Astrocyte of the cerebellum (primary cell): ENCODE measurements around the gene SH2D2A.

ENCODE experiments used
- DNase-seq: peaks from one replicate; pipeline ENCODE4 v3.0.0-alpha.2; 2011; ENCODE audit warnings: low read depth
- H3K4me3 ChIP-seq: 2 replicates; pipeline ENCODE4 v1.5.1; 2011; ENCODE audit warnings: mild to moderate bottlenecking, low read depth, low read length, moderate library complexity
- in situ Hi-C: cut with HindIII; loops from 2 replicates; pipeline ENCODE4 v1.10.0; 2017; ENCODE audit warnings: low sequenced_read_pairs
- TF ChIP-seq, protein P1 (sequence below): IDR thresholded peaks from 2 replicates; pipeline ENCODE4 v1.5.1; 2012; ENCODE audit warnings: low read length, low read depth, moderate library complexity, mild to moderate bottlenecking; ENCODE audit errors: missing control alignments

SH2D2A gene

DNA sequence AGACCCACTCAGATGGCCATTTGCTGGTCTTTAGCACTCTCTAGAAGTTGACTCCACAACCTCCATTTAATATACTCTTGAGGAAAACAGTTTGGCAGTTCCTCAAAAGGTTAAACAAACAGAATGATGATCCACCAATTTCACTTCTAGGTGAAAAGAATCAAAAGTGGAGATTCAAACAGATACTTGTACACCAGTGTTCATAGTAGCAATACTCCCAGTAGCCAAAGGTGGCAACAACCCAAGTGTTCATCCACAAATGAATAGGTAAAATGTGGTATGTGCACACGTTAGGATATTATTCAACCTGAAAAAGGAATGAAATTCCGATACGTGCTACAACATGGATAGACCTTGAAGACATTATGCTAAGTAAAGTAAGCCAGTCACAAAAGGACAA is 43.0 kb downstream of the SH2D2A start:
- TF ChIP-seq, protein P1, sequence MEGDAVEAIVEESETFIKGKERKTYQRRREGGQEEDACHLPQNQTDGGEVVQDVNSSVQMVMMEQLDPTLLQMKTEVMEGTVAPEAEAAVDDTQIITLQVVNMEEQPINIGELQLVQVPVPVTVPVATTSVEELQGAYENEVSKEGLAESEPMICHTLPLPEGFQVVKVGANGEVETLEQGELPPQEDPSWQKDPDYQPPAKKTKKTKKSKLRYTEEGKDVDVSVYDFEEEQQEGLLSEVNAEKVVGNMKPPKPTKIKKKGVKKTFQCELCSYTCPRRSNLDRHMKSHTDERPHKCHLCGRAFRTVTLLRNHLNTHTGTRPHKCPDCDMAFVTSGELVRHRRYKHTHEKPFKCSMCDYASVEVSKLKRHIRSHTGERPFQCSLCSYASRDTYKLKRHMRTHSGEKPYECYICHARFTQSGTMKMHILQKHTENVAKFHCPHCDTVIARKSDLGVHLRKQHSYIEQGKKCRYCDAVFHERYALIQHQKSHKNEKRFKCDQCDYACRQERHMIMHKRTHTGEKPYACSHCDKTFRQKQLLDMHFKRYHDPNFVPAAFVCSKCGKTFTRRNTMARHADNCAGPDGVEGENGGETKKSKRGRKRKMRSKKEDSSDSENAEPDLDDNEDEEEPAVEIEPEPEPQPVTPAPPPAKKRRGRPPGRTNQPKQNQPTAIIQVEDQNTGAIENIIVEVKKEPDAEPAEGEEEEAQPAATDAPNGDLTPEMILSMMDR: no peak
- DNase-seq: no peak
- in situ Hi-C loops: no loop called here
- no peak overlapping the region for H3K4me3 ChIP-seq

DNA sequence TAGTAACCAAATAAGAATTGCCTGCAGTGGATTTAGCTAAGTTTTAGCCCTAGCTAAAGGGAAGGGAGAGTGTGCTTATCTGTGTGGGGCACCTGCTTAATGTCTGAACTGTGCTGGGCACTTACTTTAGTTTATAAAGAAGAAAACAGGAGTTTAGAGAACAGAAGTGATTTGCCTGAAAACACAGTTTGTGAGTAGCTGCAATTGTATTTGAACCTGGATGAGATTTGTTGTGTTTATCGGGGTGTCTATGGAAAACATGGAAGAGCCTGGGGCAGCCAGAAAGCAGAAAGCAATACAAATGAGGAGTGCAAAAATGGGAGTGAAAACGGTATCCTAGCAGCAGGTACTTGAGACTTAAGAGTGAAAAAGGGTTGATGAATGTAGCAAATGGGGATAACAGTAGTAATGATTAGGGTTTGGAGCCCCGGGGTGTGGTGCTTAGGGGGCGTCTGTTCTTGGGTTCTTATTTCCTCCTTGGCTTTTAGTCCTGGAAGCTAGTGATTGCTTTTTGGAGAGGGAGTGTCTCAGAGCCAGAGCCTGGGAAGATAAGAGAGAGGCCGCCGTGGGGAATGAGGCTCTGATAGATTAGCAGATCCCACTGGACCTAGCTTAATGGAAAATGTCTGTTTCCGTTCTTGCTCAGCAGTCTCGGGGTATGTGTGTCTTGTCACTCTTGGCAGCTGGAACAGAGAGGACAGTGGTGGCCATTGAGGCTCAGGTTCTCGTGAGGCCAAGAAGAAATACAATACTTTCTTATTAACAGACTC is 43.7 kb downstream of the SH2D2A start:
- TF ChIP-seq, protein P1: no peak

DNA sequence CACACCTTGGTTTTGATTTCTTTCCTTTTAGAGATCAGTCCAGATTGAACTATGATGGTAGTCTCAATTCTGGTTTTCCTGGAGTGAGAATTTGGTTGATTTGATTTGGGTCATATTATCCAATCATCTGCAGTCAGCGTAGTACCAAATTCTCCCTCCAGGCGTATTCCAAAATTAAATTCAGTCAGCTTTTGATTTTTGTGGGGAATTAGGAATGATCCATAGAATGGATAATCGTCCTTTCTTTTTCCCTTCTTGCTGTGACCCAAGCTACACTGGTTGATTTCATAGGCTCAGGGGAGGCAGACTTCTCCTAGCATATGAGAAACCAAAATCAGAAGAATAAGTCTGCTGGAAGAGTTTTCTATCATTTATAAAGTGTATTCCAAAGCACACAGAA is 44.4 kb downstream of the SH2D2A start:
- in situ Hi-C loops: no loop called here
- no peak for DNase-seq
- no peak overlapping the region for H3K4me3 ChIP-seq
- TF ChIP-seq, protein P1: no peak

More for the DNA sequence above, 43.7 kb downstream of the SH2D2A start:
- no peak for DNase-seq
- in situ Hi-C loops: no loop called here
- H3K4me3 ChIP-seq: no peak overlapping the region

DNA sequence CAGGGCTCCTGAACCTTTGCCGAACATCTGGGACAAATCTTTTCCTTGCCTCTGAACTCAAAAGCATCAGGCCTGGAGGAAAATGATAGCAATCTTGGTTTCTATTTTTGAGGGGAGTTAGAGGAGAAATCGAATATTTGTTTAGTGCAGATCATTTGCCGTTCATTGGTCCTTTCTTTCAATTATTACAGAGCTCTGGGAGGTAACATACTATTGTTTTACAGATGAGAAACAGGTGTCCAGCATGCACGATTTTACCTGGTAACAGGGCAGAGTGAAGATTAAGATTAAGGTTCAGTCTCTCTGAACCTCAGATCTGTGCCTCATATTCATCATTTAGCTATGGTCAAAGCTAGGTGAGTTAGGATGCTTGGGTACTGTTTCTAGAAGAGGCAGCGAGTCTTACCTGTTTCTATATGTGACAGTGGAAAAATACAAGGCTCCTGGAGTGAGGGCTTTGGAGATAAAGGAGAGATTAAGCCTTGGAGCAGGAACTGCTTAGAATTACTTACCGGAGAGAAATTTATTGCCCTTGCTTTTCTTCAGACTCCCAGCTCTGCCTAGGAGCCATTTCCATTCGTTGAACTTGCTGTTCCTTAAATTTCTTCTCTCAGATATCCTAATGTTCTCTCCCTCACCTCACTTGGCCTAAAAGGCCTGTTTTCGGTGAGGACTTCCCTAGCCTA is 47.9 kb downstream of the SH2D2A start:
- DNase-seq: no peak
- H3K4me3 ChIP-seq: peak overlapping the region; percentile 94
- in situ Hi-C loops: no loop called here
- TF ChIP-seq, protein P1: no peak

DNA sequence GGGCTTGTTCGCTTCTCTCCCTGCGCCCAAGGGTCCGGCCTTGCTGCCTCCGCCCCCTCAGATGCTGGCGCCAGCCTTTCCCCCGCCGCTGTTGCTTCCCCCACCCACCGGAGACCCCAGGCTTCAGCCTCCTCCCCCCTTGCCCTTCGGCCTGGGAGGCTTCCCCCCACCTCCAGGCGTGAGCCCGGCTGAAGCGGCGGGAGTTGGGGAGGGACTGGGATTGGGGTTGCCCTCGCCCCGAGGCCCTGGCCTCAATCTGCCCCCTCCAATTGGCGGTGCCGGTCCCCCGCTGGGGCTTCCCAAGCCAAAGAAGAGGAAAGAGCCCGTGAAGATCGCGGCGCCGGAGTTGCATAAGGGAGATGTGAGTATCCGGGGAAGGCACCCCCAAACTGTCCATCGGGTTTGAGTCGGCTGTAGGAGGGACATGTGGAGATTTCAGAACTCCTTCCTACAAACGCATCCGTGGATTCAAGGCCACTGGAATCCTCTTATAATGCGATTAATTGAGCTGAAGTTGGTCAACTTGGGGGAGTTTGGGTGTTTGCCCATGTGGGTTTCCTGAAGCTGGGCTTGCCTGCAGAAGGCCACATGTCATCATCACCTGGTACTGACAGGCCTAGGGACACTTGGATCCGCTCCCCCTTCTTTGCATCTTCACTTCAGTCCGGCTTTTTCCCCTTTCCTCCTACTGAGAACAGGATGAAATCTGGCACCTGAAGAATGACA is 48.6 kb downstream of the SH2D2A start:
- DNase-seq: no peak
- TF ChIP-seq, protein P1: no peak
- in situ Hi-C loops: no loop called here
- peak overlapping the region; percentile 94 for H3K4me3 ChIP-seq

DNA sequence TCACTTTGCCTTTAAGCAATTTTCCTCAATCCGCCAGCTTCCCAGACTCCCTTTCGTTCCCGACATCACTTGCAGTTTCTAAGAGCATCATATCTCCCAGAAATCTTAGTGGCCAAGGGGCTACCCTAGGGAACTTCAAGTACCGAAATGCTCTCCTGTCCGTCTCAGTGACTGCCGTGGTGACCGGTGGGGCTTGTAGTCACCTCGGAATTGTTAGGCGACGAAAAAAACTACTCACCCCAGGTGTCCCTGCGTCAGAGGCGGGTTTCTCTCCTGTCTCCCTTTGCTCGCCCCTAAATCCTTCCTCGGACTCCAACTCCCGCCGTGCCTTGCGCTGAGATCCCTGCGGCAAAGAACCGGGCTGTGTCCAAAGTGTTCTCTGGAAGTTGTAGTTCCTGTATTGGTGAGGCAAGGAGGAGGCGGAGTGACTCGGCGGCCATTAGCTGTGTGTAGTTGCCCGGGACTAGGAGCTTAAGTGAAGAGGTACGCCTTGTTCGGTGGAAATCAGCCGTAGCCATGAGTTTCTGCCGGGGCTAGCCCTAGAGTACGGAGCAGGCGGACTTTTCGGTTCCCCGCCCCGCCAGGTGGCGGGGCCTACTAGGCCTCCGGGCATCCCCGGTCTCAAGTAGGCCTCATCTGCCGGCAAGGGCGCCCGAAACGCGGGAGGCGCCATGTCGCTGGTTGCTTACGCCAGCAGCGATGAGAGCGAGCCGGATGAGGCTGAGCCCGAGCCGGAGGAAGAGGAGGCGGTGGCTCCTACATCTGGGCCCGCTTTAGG is 49.4 kb downstream of the SH2D2A start, which contains the start of gene PRCC:
Gene PRCC (plus strand): TSS at position 435 of the 778 bp plus-strand sequence. CDS start 237 bp downstream, at position 672.
- in situ Hi-C loops: no loop called here
- TF ChIP-seq, protein P1: no peak
- peak; percentile 100 for DNase-seq
- peak within 1 kb of the TSS; percentile 94 for H3K4me3 ChIP-seq
